Heart left ventricle (tissue), 13 donors: ENCODE results near the gene CHST11.

Source experiments
- CTCF ChIP-seq, 12 donors: fragments of 200-600 bp; sonication (generic) in 4 of 12; IDR thresholded peaks; one replicate each; pipeline versions ENCODE4 v1.5.0 to v1.8.0; 2018 to 2022; ENCODE audit warnings: antibody characterized with exemption in 12 of 12, mild to moderate bottlenecking in 5 of 12
- POLR2A ChIP-seq, 2 donors: fragments of 450-650 bp; IDR thresholded peaks; one replicate each; pipeline ENCODE4 v1.6.1; 2017; ENCODE audit warnings: antibody characterized with exemption in 2 of 2, mild to moderate bottlenecking in 2 of 2, moderate library complexity in 2 of 2
- donor health status: ischemic (EF 13 %, LVEDD 7.1; RV severe dilation, severe dysfunction).
- donor health status: DM: no; HTN: yes; CAD: no.
- donor health status: DM: no; HTN: no; CAD: no.
- donor health status: ischemic (EF 25% LVEDD 6.9; RV normal size, moderate dysfunction).
- donor health status: ischemic (EF 25% LVEDD 5.7; RV mildly dilated, moderate dysfunction).
- donor health status: ischemic (EF 35%, LVEDD 5.7; RV mildly dilated, moderate dysfunction).
- donor health status: nonischemic (EF 11% LVEDD 7.7; RV severe dilation, severe dysfunction).
- donor health status: DM: yes; HTN: yes; CAD: no.
- donor health status: PGD.
- donor health status: ischemic (EF 29% LVEDD 5.4; RV normal size, mild dysfunction).
- donor health status: nonischemic (EF 23%, LVEDD 6.1; RV moderate dilation, normal function).

GRCh38 chr12:104596898-104597843, 140.4 kb downstream of the CHST11 start:
- TF ChIP-seq CTCF (IDR thresholded peaks at IDR 0.05), result no peak
- no peak for TF ChIP-seq POLR2A (IDR thresholded peaks at IDR 0.05)
